Astrocyte (in vitro differentiated cells and primary cell): Measurements from ENCODE around the gene C5orf15. TPM values are rescaled to one million over a fixed set of nuclear protein-coding genes. Genes with fewer than 3 reads are reported as not detected.

Experiments
- DNase-seq: peaks from one replicate; pipeline ENCODE4 v3.0.0-alpha.2; 2010; ENCODE audit warnings: low read depth
- FAIRE-seq: peaks from 2 replicates; lab custom pipeline; 2011; peaks lifted over from hg19 to GRCh38; lab: Jason Lieb, UNC
- H2AFZ ChIP-seq: 2 replicates; pipeline ENCODE4 v1.6.0; 2012; ENCODE audit warnings: low read depth, low read length, inconsistent platforms
- H3K27ac ChIP-seq: 2 replicates; pipeline ENCODE4 v1.5.1; 2011; ENCODE audit warnings: low read depth, low read length, inconsistent platforms
- H3K27me3 ChIP-seq: 2 replicates; pipeline ENCODE4 v1.6.0; 2011; ENCODE audit warnings: low read length, inconsistent platforms; ENCODE audit not compliant: insufficient read depth
- H3K36me3 ChIP-seq: 2 replicates; pipeline ENCODE4 v1.5.1; 2011; ENCODE audit warnings: low read length, inconsistent platforms; ENCODE audit not compliant: insufficient read depth
- H3K4me1 ChIP-seq: 2 replicates; pipeline ENCODE4 v1.5.1; 2011; ENCODE audit warnings: low read length, inconsistent platforms; ENCODE audit not compliant: insufficient read depth
- H3K4me2 ChIP-seq: 2 replicates; pipeline ENCODE4 v1.6.0; 2012; ENCODE audit warnings: low read length, inconsistent platforms
- H3K4me3 ChIP-seq: 2 replicates; pipeline ENCODE4 v1.5.1; 2011; ENCODE audit warnings: low read depth, mild to moderate bottlenecking, low read length, inconsistent platforms; ENCODE audit not compliant: insufficient read depth
- H3K79me2 ChIP-seq: 2 replicates; pipeline ENCODE4 v1.6.0; 2012; ENCODE audit warnings: mild to moderate bottlenecking, low read length, inconsistent platforms; ENCODE audit not compliant: insufficient read depth
- H3K9ac ChIP-seq: 2 replicates; pipeline ENCODE4 v1.6.0; 2012; ENCODE audit warnings: mild to moderate bottlenecking, low read length, inconsistent platforms
- H3K9me3 ChIP-seq: 2 replicates; pipeline ENCODE4 v1.5.1; 2012; ENCODE audit warnings: low read depth, mild to moderate bottlenecking, low read length, inconsistent platforms; ENCODE audit not compliant: insufficient read depth
- H4K20me1 ChIP-seq: 2 replicates; pipeline ENCODE4 v1.6.0; 2012; ENCODE audit warnings: low read length, inconsistent platforms; ENCODE audit not compliant: insufficient read depth
- H3K27ac Mint-ChIP-seq: one replicate; pipeline ENCODE4 v1.8.0; 2021; ENCODE audit warnings: mild to moderate bottlenecking, mixed read lengths; ENCODE audit not compliant: unreplicated experiment
- H3K27me3 Mint-ChIP-seq: one replicate; pipeline ENCODE4 v1.8.0; 2021; ENCODE audit warnings: low read depth, mixed read lengths; ENCODE audit not compliant: unreplicated experiment
- H3K36me3 Mint-ChIP-seq: one replicate; pipeline ENCODE4 v1.8.0; 2021; ENCODE audit warnings: low read depth, mixed read lengths; ENCODE audit not compliant: unreplicated experiment
- H3K4me1 Mint-ChIP-seq: one replicate; pipeline ENCODE4 v1.8.0; 2021; ENCODE audit warnings: low read depth, mixed read lengths; ENCODE audit not compliant: unreplicated experiment
- H3K4me3 Mint-ChIP-seq: one replicate; pipeline ENCODE4 v1.8.0; 2021; ENCODE audit warnings: mild to moderate bottlenecking, moderate library complexity, mixed read lengths; ENCODE audit not compliant: unreplicated experiment
- H3K9me3 Mint-ChIP-seq: one replicate; pipeline ENCODE4 v1.8.0; 2021; ENCODE audit warnings: mild to moderate bottlenecking, mixed read lengths; ENCODE audit not compliant: unreplicated experiment
- EZH2 ChIP-seq: IDR thresholded peaks from 2 replicates; pipeline ENCODE4 v1.6.1; 2012; ENCODE audit warnings: mild to moderate bottlenecking, low read length, inconsistent platforms; ENCODE audit not compliant: insufficient read depth
- total RNA-seq: library from RNA; stranded (reverse); gene quantifications from 2 replicates; pipeline ENCODE4 v1.2.1, GENCODE V29; 2021
- TF ChIP-seq, protein P1 (sequence below): IDR thresholded peaks from 2 replicates; pipeline ENCODE4 v1.5.1; 2011; ENCODE audit warnings: low read depth, mild to moderate bottlenecking, inconsistent platforms, low read length, moderate library complexity; ENCODE audit not compliant: insufficient read depth

C5orf15 gene
- total RNA-seq, 1 donor from 2014 or later = 88.8 TPM

GRCh38 chr5:133921979-133922378 lies 46.4 kb downstream of the C5orf15 start:
- Histone ChIP-seq H3K4me1 (peaks cover 15% of the 10 kb centered on the region), H2AFZ (no peak overlapping the region), H4K20me1 (no peaks in the 10 kb centered on the region), H3K79me2 (no peaks in the 10 kb centered on the region), H3K4me2 (no peak overlapping the region), H3K9me3 (no peaks in the 10 kb centered on the region), H3K27me3 (peaks cover 2% of the 10 kb centered on the region), H3K9ac (no peak overlapping the region), H3K36me3 (no peaks in the 10 kb centered on the region), H3K4me3 (no peak overlapping the region), H3K27ac (no peak overlapping the region)
- TF ChIP-seq, protein P1, sequence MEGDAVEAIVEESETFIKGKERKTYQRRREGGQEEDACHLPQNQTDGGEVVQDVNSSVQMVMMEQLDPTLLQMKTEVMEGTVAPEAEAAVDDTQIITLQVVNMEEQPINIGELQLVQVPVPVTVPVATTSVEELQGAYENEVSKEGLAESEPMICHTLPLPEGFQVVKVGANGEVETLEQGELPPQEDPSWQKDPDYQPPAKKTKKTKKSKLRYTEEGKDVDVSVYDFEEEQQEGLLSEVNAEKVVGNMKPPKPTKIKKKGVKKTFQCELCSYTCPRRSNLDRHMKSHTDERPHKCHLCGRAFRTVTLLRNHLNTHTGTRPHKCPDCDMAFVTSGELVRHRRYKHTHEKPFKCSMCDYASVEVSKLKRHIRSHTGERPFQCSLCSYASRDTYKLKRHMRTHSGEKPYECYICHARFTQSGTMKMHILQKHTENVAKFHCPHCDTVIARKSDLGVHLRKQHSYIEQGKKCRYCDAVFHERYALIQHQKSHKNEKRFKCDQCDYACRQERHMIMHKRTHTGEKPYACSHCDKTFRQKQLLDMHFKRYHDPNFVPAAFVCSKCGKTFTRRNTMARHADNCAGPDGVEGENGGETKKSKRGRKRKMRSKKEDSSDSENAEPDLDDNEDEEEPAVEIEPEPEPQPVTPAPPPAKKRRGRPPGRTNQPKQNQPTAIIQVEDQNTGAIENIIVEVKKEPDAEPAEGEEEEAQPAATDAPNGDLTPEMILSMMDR = no peak
- no peak for TF ChIP-seq EZH2
- Mint-ChIP-seq H3K27me3 (peaks cover 22% of the 10 kb centered on the region), H3K9me3 (no peaks in the 10 kb centered on the region), H3K36me3 (peaks cover 2% of the 10 kb centered on the region), H3K27ac (no peak overlapping the region), H3K4me3 (no peak overlapping the region), H3K4me1 (peaks cover 21% of the 10 kb centered on the region)
- no peak for DNase-seq
- no peak for FAIRE-seq

DNA sequence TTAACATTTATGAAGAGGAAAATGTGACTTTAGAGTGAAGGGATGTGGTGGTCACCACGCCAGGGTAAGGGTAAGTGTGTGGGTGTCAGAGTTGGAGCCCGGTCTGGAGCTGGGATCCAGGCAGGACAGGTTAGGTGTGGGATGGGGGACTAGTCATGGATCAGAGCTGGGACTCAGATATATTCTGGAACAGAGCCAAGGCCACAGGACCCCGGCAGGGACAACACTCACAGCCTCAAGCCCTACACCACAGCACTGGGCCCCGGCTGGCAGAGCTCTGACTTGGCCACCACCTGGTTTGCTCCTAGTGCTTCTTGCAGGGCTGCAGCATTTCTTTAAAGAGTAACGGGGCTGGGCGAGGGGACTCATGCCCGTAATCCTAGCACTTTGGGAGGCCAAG lies 47.4 kb downstream of the C5orf15 start:
- Histone ChIP-seq H3K4me1 (peaks cover 6% of the 10 kb centered on the region), H3K27me3 (peaks cover 2% of the 10 kb centered on the region), H3K9me3 (no peaks in the 10 kb centered on the region), H2AFZ (no peak overlapping the region), H3K79me2 (no peaks in the 10 kb centered on the region), H3K4me3 (no peak overlapping the region), H3K4me2 (no peak overlapping the region), H3K27ac (no peak overlapping the region), H4K20me1 (no peaks in the 10 kb centered on the region), H3K36me3 (no peaks in the 10 kb centered on the region), H3K9ac (no peak overlapping the region)
- TF ChIP-seq, protein P1 = no peak
- TF ChIP-seq EZH2 = no peak
- DNase-seq (no peak), FAIRE-seq (no peak)
- Mint-ChIP-seq H3K36me3 (peaks cover 2% of the 10 kb centered on the region), H3K4me3 (no peak overlapping the region), H3K27me3 (peaks cover 25% of the 10 kb centered on the region), H3K4me1 (peaks cover 13% of the 10 kb centered on the region), H3K9me3 (no peaks in the 10 kb centered on the region), H3K27ac (no peak overlapping the region)

GRCh38 chr5:133919148-133920136 lies 49.0 kb downstream of the C5orf15 start:
- DNase-seq (no peak), FAIRE-seq (no peak)
- Histone ChIP-seq H3K4me1 (no peaks in the 10 kb centered on the region), H2AFZ (no peak overlapping the region), H3K9me3 (no peaks in the 10 kb centered on the region), H3K79me2 (no peaks in the 10 kb centered on the region), H3K27me3 (peaks cover 2% of the 10 kb centered on the region), H3K27ac (no peak overlapping the region), H3K4me2 (no peak overlapping the region), H4K20me1 (no peaks in the 10 kb centered on the region), H3K36me3 (no peaks in the 10 kb centered on the region), H3K4me3 (no peak overlapping the region), H3K9ac (no peak overlapping the region)
- no peak overlapping the region for H3K27ac Mint-ChIP-seq
- no peak overlapping the region for H3K4me3 Mint-ChIP-seq
- H3K4me1 Mint-ChIP-seq = no peaks in the 10 kb centered on the region
- TF ChIP-seq, protein P1 = no peak
- TF ChIP-seq EZH2 = no peak
- H3K27me3 Mint-ChIP-seq = peaks cover 29% of the 10 kb centered on the region
- peaks cover 2% of the 10 kb centered on the region for H3K36me3 Mint-ChIP-seq
- no peaks in the 10 kb centered on the region for H3K9me3 Mint-ChIP-seq
